Vagina (tissue), 2 donors: Measurements from ENCODE around the gene CELA1. TPM values are rescaled to one million over a fixed set of nuclear protein-coding genes. Genes with fewer than 3 reads are reported as not detected.

Experiments used
- DNase-seq, 2 donors: peaks; one replicate each; pipeline ENCODE4 v3.0.0-alpha.2; 2017; ENCODE audit errors: extremely low spot score in 2 of 2
- H3K27ac ChIP-seq: fragments of 200-600 bp; sonication (generic); one replicate; pipeline ENCODE4 v1.5.1; 2019
- H3K27me3 ChIP-seq: fragments of 200-600 bp; sonication (generic); one replicate; pipeline ENCODE4 v1.5.1; 2019
- H3K36me3 ChIP-seq, 2 donors: fragments of 200-600 bp; sonication (generic); one replicate each; pipeline ENCODE4 v1.5.1; 2017 to 2019
- H3K4me1 ChIP-seq: fragments of 200-600 bp; sonication (generic); one replicate; pipeline ENCODE4 v1.5.1; 2019
- H3K4me3 ChIP-seq, 2 donors: fragments of 200-600 bp; sonication (generic); 1 replicate in 1 of 2; 2 replicates in 1 of 2; pipeline ENCODE4 v1.5.1; 2016 to 2019
- H3K9me3 ChIP-seq: fragments of 200-600 bp; sonication (generic); one replicate; pipeline ENCODE4 v1.5.1; 2019
- CTCF ChIP-seq, 3 experiments: fragments of 450-650 bp in 2 of 3; fragments of 200-600 bp in 1 of 3; sonication (generic) in 1 of 3; IDR thresholded peaks; one replicate each; pipeline ENCODE4 v1.5.1; 2017 to 2019; ENCODE audit warnings: antibody characterized with exemption in 3 of 3, mild to moderate bottlenecking in 2 of 3, moderate library complexity in 2 of 3
- POLR2A ChIP-seq, 2 donors: fragments of 450-650 bp; IDR thresholded peaks; one replicate each; pipeline ENCODE4 v1.6.1; 2017; ENCODE audit warnings: antibody characterized with exemption in 2 of 2, mild to moderate bottlenecking in 2 of 2, moderate library complexity in 2 of 2
- POLR2AphosphoS5 ChIP-seq, 2 donors: sonication (generic); formaldehyde crosslinking; IDR thresholded peaks; one replicate each; pipeline ENCODE4 v1.9.0; 2017; ENCODE audit warnings: antibody characterized with exemption in 2 of 2, mild to moderate bottlenecking in 2 of 2, low read depth in 1 of 2; ENCODE audit not compliant: insufficient read depth in 1 of 2
- intact Hi-C: fragments of 100-400 bp; cut with DNase I; formaldehyde crosslinking; loops from one replicate; pipeline ENCODE4 v1.15.1; 2023
- total RNA-seq: library from RNA; depleted of rRNA; stranded (reverse); fragments of >200 nt; gene quantifications from one replicate; pipeline ENCODE4 v1.2.3, GENCODE V29; 2016

The CELA1 gene
- total RNA-seq, 1 donor from 2014 or later = not detected

GRCh38 chr12:51388846-51389245 is 42.4 kb upstream of the CELA1 start:
- H3K36me3 ChIP-seq = no peaks in the 10 kb centered on the region
- no peak for DNase-seq
- TF ChIP-seq POLR2AphosphoS5 (IDR thresholded peaks at IDR 0.05; ENCODE audit: insufficient read depth in 1 of 2, low read depth in 1 of 2) (no peak), CTCF (IDR thresholded peaks at IDR 0.05) (no peak), POLR2A (IDR thresholded peaks at IDR 0.05) (no peak)
- H3K9me3 ChIP-seq = no peaks in the 10 kb centered on the region
- H3K4me1 ChIP-seq = peaks cover 38% of the 10 kb centered on the region
- no peak overlapping the region for H3K27ac ChIP-seq
- no peaks in the 10 kb centered on the region for H3K27me3 ChIP-seq
- H3K4me3 ChIP-seq = no peak overlapping the region
- intact Hi-C loops = no loop called here

DNA sequence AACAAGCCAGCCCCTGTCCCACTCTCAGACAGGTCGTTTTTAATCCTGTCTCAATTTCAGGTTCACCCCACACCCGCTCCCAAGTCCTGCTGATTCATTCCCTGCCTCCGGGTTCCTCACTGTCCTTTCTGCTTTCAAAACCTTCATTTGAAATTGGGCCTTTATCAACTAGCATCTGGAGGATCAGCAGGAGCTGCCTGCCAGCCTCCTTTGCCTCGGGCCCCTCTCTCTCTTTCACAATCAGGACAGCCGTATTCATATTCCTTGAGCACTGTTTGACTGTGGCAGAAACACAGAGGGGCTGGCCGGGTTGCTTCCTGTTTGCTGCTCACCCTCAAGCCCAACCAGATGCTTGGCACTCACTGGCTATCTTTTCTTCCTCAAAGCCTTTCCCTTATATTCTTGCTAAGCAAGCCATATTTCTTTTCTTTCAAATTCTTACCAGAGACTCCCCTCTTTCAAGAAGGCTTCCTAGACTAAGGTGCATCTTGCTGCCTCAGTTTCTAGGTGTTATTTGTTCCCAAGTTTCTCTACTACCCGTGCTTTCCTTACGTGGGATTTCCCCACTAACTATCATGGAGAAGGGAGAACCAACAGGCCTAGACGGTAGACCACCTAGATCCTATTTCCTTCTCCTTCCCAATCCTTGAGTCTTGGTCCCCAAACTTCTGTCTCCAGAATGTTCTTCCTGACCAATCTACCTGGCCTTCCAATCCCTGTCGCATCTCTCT is 41.8 kb upstream of the CELA1 start:
- TF ChIP-seq POLR2A (IDR thresholded peaks at IDR 0.05) (no peak), POLR2AphosphoS5 (IDR thresholded peaks at IDR 0.05; ENCODE audit: insufficient read depth in 1 of 2, low read depth in 1 of 2) (no peak), CTCF (IDR thresholded peaks at IDR 0.05) (no peak)
- Histone ChIP-seq H3K9me3 (no peaks in the 10 kb centered on the region), H3K27me3 (no peaks in the 10 kb centered on the region), H3K4me1 (peaks cover 38% of the 10 kb centered on the region), H3K27ac (no peak overlapping the region), H3K4me3 (no peak overlapping the region), H3K36me3 (no peaks in the 10 kb centered on the region)
- intact Hi-C loops = no loop called here
- no peak for DNase-seq

- TF ChIP-seq POLR2AphosphoS5 (IDR thresholded peaks at IDR 0.05; ENCODE audit: insufficient read depth in 1 of 2, low read depth in 1 of 2) (no peak), CTCF (IDR thresholded peaks at IDR 0.05) (no peak), POLR2A (IDR thresholded peaks at IDR 0.05) (no peak)
- intact Hi-C loops = no loop called here
- DNase-seq = no peak
- Histone ChIP-seq H3K4me3 (no peak overlapping the region), H3K9me3 (no peaks in the 10 kb centered on the region), H3K27me3 (no peaks in the 10 kb centered on the region), H3K27ac (no peak overlapping the region), H3K36me3 (no peaks in the 10 kb centered on the region), H3K4me1 (peaks cover 19% of the 10 kb centered on the region)
Measured at GRCh38 chr12:51386351-51386750, 39.9 kb upstream of the CELA1 start.

GRCh38 chr12:51383269-51383905 is 36.9 kb upstream of the CELA1 start:
- no peaks in the 10 kb centered on the region for H3K36me3 ChIP-seq
- H3K27ac ChIP-seq = no peak overlapping the region
- intact Hi-C loops = no loop called here
- TF ChIP-seq POLR2A (IDR thresholded peaks at IDR 0.05) = no peak
- TF ChIP-seq CTCF (IDR thresholded peaks at IDR 0.05) = no peak
- TF ChIP-seq POLR2AphosphoS5 (IDR thresholded peaks at IDR 0.05; ENCODE audit: insufficient read depth in 1 of 2, low read depth in 1 of 2) = no peak
- no peaks in the 10 kb centered on the region for H3K4me1 ChIP-seq
- no peaks in the 10 kb centered on the region for H3K27me3 ChIP-seq
- DNase-seq = no peak
- no peaks in the 10 kb centered on the region for H3K9me3 ChIP-seq
- H3K4me3 ChIP-seq = no peak overlapping the region

DNA sequence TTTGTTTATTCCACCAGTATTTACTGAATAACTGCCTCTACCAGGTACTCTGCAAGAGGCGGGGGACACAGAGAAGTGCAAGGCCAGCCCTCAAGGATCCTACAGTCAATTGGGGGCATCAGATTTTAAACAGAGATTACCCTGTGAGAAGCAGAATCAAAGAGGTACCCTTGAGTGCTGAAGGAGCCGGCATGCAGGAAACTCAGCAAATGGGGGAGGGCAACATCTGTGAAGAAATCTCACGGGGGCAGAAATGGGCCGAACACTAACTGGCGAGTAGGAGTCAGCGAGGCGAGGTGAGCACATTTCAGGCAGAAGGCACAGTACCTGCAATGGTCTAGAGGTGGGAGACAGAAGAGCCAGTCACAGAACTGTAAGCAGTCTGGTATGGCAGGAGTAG is 35.7 kb upstream of the CELA1 start:
- no peak for TF ChIP-seq POLR2AphosphoS5 (IDR thresholded peaks at IDR 0.05; ENCODE audit: insufficient read depth in 1 of 2, low read depth in 1 of 2)
- H3K36me3 ChIP-seq = no peaks in the 10 kb centered on the region
- intact Hi-C loops = no loop called here

More for the DNA sequence above, 35.7 kb upstream of the CELA1 start:
- DNase-seq = no peak
- H3K4me1 ChIP-seq = no peaks in the 10 kb centered on the region
- no peaks in the 10 kb centered on the region for H3K27me3 ChIP-seq
- no peaks in the 10 kb centered on the region for H3K9me3 ChIP-seq
- H3K4me3 ChIP-seq = no peak overlapping the region
- no peak overlapping the region for H3K27ac ChIP-seq
